Measurements from ENCODE around the gene TMEM26. TPM values are rescaled to one million over a fixed set of nuclear protein-coding genes. Genes with fewer than 3 reads are reported as not detected.

TMEM26 gene
- total RNA-seq, 6 experiments from 2014 or later: 0.42 to 3.8 (median 0.77) TPM

- Histone ChIP-seq H3K4me1 (no peaks in the 10 kb centered on the region), H3K27ac (no peak overlapping the region), H3K9me3 (no peaks in the 10 kb centered on the region), H3K27me3 (no peaks in the 10 kb centered on the region), H3K36me3 (no peaks in the 10 kb centered on the region), H3K4me3 (no peak overlapping the region)
- no peak for ATAC-seq
- intact Hi-C loops (cut with DNase I): no loop called here
- DNase-seq: no peak
- TF ChIP-seq CTCF (IDR thresholded peaks at IDR 0.05) (no peak), POLR2A (IDR thresholded peaks at IDR 0.05) (no peak)
Measured at GRCh38 chr10:61399406-61399805, 53.8 kb downstream of the TMEM26 start.

DNA sequence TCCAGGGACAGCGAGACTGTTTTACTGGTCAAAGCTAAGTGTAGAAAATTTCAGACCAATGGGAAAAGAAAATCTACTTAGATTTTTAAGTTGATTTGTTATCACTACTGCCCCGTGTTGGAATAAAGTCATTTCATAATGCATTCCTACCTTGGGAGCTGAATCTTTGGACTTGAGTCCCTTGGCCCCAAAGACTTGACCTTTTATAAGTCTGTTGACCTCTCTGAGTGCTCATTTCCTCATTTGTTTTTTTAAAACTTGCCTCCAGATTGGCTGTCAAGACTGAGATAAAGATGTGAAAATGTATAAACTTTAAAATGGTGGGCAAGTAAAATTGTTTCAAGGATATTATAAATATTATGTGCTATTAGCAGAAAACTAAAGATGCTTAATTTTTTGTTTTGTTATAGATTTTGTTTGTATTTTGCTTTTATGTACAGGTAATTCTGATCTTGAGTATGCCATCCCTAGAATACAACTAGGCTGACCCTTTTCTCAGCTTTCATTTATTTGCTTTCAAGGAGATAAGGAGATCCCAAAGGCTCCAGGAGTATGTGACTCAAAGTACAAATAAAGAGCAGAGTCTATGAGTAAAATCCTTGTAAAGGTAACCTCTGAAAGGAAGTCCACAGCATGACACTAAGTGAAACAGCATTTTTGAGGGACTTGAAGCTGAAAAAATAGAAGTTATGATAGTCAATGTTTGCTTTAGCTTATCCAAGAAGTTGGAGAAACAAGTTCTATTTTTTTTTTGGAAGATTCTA, 54.6 kb downstream of the TMEM26 start:
- Histone ChIP-seq H3K27me3 (no peaks in the 10 kb centered on the region), H3K27ac (peak overlapping the region in 1 of 3 donors; percentile 46), H3K9me3 (no peaks in the 10 kb centered on the region), H3K4me3 (no peak overlapping the region), H3K36me3 (no peaks in the 10 kb centered on the region), H3K4me1 (no peaks in the 10 kb centered on the region)
- WGBS (ENCODE audit: insufficient coverage, low coverage, low lambda C conversion rate, missing lambda C conversion rate): 40% methylated on average over 2 of the region's 2 CpGs
- no peak for DNase-seq
- TF ChIP-seq POLR2A (IDR thresholded peaks at IDR 0.05): no peak
- no peak for TF ChIP-seq CTCF (IDR thresholded peaks at IDR 0.05)
- intact Hi-C loops (cut with DNase I): no loop called here
- peak in 1 of 4 donors; percentile 42 for ATAC-seq

DNA sequence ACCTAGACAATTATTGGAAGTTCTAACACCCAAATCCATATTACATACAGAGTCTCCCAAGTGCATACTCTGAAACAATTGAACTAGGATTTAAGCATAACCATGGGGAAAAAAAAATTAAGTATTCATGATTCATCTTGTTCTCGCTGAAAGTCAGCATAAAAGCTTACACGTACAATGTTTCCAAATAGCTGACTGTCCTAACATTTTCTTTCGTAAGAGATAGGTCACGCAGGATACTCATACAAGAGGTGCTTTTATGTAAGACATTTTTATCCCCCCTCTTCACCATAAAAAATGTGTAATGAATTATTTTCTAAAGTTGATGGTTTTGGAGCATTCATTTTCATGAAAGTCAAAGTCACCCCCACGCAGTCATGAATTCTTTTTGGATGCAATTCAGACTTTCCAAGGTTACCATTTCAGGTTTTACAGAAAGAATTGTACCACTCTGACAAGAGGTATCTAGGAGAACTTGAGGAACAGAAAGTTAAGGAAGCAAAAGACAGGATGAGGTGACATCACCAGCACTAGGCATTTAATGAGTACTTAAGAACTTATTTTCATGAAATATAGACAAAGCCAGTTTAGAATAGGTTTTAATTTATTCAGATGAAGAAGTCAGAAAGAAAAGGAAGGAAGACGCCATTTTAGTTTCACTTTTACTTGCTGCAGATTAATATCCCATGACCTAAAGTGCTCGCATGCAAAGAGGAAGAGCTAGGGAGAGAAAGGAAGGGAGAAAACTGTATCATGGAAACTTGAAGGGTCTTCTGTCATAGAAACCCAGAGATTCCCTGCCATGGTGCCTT, 55.8 kb downstream of the TMEM26 start:
- no peaks in the 10 kb centered on the region for H3K36me3 ChIP-seq
- DNase-seq: no peak
- TF ChIP-seq POLR2A (IDR thresholded peaks at IDR 0.05) (no peak), CTCF (IDR thresholded peaks at IDR 0.05) (no peak)
- H3K27ac ChIP-seq: peak overlapping the region in 1 of 3 donors; percentile 46
- ATAC-seq: peak; percentile 60 to 79 (median 72)
- no peaks in the 10 kb centered on the region for H3K9me3 ChIP-seq
- intact Hi-C loops (cut with DNase I): no loop called here
- WGBS (ENCODE audit: insufficient coverage, low coverage, low lambda C conversion rate, missing lambda C conversion rate): 41% methylated on average over 7 of the region's 7 CpGs
- H3K4me3 ChIP-seq: peak overlapping the region in 1 of 3 donors; percentile 20
- H3K27me3 ChIP-seq: no peaks in the 10 kb centered on the region
- no peaks in the 10 kb centered on the region for H3K4me1 ChIP-seq

DNA sequence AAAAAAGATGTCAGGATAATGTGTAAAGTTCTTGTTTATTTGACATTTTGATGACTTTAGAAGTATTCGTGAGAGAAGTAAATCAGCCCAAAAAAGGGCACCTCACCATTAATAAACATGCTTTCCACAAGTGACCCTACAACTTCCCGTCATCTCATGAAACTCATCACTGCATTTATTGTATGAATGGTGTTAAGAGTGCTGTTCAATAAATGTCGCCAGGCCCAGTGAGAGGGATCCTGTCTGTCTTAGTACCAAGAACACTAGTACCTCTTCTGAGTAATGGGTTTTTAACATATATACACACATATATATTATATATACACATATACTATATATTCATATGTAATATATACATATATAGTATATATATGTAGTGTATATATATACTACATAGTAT, 61.9 kb downstream of the TMEM26 start:
- ATAC-seq (no peak), DNase-seq (no peak)
- WGBS (ENCODE audit: insufficient coverage, low coverage, low lambda C conversion rate, missing lambda C conversion rate): 57% methylated on average over 3 of the region's 3 CpGs
- Histone ChIP-seq H3K4me3 (no peak overlapping the region), H3K4me1 (no peaks in the 10 kb centered on the region), H3K27me3 (no peaks in the 10 kb centered on the region), H3K9me3 (no peaks in the 10 kb centered on the region), H3K27ac (peak overlapping the region in 1 of 3 donors; percentile 26), H3K36me3 (no peaks in the 10 kb centered on the region)
- intact Hi-C loops (cut with DNase I): no loop called here
- TF ChIP-seq POLR2A (IDR thresholded peaks at IDR 0.05): no peak
- no peak for TF ChIP-seq CTCF (IDR thresholded peaks at IDR 0.05)

All from right lobe of liver (tissue), 6 donors.